Duodenal mucosa (tissue), 2 donors: Measurements from ENCODE around the gene EXPH5.
"Not testable (repeated sequence)": the region's sequence is repeated elsewhere in the genome, so short reads cannot be mapped to it uniquely, and the experiment has no call there.

Experiments
- H3K27ac ChIP-seq: one replicate; pipeline ENCODE4 v1.7.0; 2013; ENCODE audit warnings: low read depth, low read length
- H3K27me3 ChIP-seq, 2 donors: one replicate each; pipeline ENCODE4 v1.7.0; 2013; ENCODE audit warnings: low read length in 2 of 2, control low read depth in 1 of 2; ENCODE audit not compliant: insufficient read depth in 2 of 2, control insufficient read depth in 1 of 2
- H3K36me3 ChIP-seq, 2 donors: one replicate each; pipeline ENCODE4 v1.7.0; 2013; ENCODE audit warnings: low read length in 2 of 2, control low read depth in 1 of 2; ENCODE audit not compliant: insufficient read depth in 2 of 2, control insufficient read depth in 1 of 2
- H3K4me1 ChIP-seq, 2 donors: one replicate each; pipeline ENCODE4 v1.7.0; 2013; ENCODE audit warnings: low read length in 2 of 2, control low read depth in 1 of 2; ENCODE audit not compliant: insufficient read depth in 2 of 2, control insufficient read depth in 1 of 2
- H3K4me3 ChIP-seq, 2 donors: one replicate each; pipeline ENCODE4 v1.7.0; 2013; ENCODE audit warnings: low read length in 2 of 2, low read depth in 1 of 2
- H3K9ac ChIP-seq, 2 donors: one replicate each; pipeline ENCODE4 v1.7.0; 2013; ENCODE audit warnings: low read length in 2 of 2, low read depth in 1 of 2
- H3K9me3 ChIP-seq, 2 donors: one replicate each; pipeline ENCODE4 v1.7.0; 2013; ENCODE audit warnings: low read length in 2 of 2, control low read depth in 1 of 2; ENCODE audit not compliant: control insufficient read depth in 1 of 2

The EXPH5 gene

DNA sequence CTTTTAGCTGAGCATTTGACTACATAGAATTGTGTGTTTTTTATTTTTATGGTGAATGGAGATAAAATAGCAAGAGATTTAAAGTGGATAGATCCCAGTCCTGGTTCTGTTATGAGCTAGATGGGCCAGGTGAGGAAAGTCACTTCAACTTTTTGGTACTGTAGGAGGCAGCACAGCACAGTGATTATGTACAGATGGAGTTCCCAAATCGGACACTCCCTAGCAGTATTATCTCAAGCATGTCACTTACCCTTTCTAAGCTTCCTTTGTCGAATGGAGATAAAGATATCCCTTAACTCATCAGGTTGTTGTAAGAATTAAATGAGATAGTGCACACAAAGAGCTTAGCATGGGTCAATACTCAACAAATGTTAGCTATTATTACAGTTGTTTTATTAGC, 5.3 kb downstream of the EXPH5 start:
- Histone ChIP-seq H3K9ac (no peak overlapping the region), H3K36me3 (no peaks in the 10 kb centered on the region), H3K27ac (no peak overlapping the region), H3K4me1 (peaks cover 8 to 11% of the 10 kb centered on the region in 2 donors), H3K4me3 (no peak overlapping the region), H3K27me3 (no peaks in the 10 kb centered on the region), H3K9me3 (no peaks in the 10 kb centered on the region)

DNA sequence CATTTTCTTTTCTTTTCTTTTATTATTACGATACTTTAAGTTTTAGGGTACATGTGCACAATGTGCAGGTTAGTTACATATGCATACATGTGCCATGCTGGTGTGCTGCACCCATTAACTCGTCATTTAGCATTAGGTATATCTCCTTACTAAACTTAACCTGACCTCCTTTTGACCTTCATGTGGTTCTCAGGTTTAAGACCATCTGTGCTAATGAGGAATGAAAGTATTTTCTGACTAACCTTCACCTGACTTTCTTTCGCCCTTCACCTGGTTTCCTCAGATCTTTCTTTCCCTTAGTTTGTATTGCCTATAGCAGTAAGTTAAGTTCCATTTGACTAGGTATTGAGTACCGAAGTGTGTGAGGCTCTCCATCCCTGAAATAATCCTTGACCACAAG, 6.5 kb downstream of the EXPH5 start:
- Histone ChIP-seq H3K27ac (no peak overlapping the region), H3K4me1 (peaks cover 2 to 4% of the 10 kb centered on the region in 2 donors), H3K9me3 (no peaks in the 10 kb centered on the region), H3K36me3 (no peaks in the 10 kb centered on the region), H3K9ac (no peak overlapping the region), H3K4me3 (no peak overlapping the region), H3K27me3 (no peaks in the 10 kb centered on the region)

DNA sequence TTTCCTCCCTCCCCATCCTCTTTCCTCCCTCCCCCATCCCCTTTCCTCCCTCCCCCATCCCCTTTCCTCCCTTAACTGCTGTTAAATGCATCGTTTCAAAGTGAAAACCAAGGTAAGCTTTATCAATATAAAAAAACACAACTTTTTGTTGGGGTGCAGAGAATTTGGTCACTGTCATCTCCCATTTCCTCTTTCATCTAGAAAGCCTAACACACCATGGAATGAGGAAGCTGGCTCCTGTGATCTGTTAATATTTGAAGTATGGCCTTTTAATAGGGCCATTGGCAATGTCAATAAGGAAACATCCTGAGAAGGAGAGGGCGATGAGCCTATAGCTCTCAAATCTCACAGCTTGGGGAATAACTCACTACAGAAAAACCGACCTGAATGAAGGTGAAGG, 7.0 kb downstream of the EXPH5 start:
- Histone ChIP-seq H3K9ac (no peak overlapping the region), H3K36me3 (no peaks in the 10 kb centered on the region), H3K9me3 (no peaks in the 10 kb centered on the region), H3K27ac (no peak overlapping the region), H3K27me3 (no peaks in the 10 kb centered on the region), H3K4me3 (no peak overlapping the region), H3K4me1 (no peaks in the 10 kb centered on the region)

DNA sequence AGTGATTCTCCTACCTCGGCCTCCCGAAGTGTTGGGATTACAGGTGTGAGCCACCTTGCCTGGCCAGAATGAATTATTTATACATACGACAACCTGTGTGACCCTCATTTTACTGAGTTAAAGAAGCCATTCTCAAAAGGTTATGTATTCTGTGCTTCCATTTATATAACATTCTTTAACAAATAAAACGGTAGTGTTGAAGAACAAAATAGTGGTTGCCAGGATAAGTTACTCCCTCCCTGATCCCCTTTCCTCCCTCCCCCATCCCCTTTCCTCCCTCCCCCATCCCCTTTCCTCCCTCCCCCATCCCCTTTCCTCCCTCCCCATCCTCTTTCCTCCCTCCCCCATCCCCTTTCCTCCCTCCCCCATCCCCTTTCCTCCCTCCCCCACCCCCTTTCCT, 7.4 kb downstream of the EXPH5 start:
- not testable (repeated sequence) for H3K4me1 ChIP-seq

DNA sequence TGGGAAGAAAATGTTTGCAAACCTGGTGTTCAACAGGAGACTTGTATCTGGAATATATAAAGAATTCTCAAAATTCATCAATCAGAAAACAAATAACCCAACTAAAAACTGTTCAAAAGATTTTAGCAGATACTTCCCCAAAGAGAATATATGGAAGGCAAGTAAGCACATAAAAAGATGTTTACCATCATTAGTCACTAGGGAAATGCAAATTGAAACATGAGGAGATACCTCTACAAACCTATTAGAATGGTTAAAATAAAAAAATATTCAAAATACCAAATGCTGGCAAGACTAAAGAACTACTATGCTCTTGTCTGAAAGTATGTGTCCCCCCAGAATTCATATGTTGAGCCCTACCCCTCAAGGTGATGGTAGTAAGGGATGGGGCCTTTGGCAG, 8.6 kb downstream of the EXPH5 start:
- Histone ChIP-seq H3K9me3 (no peaks in the 10 kb centered on the region), H3K4me1 (no peaks in the 10 kb centered on the region), H3K27me3 (no peaks in the 10 kb centered on the region), H3K27ac (no peak overlapping the region), H3K36me3 (no peaks in the 10 kb centered on the region), H3K9ac (no peak overlapping the region), H3K4me3 (no peak overlapping the region)

More for the DNA sequence above, 7.4 kb downstream of the EXPH5 start:
- not testable (repeated sequence) for H3K9me3 ChIP-seq, H3K36me3 ChIP-seq, H3K4me3 ChIP-seq, H3K27me3 ChIP-seq, H3K9ac ChIP-seq, H3K27ac ChIP-seq

DNA sequence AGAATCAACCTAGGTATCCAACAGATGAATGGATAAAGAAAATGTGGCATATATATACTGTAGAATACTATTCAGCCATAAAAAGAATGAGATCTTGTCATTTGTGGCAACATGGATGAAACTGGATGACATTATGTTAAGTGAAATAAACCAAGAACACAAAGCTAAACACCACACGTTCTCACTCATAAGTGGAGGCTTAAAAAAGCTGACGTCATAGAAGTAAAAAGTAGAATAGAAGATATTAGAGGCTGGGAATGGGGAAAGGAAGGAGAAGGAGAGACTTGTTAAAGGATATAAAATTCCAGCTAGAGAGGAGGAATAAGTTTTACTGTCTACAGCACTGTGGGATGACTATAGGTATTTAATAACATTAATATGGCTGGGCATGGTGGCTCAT, 12.9 kb downstream of the EXPH5 start:
- Histone ChIP-seq H3K4me3 (no peak overlapping the region), H3K36me3 (no peaks in the 10 kb centered on the region), H3K27me3 (no peaks in the 10 kb centered on the region), H3K9me3 (no peaks in the 10 kb centered on the region), H3K9ac (no peak overlapping the region), H3K4me1 (no peaks in the 10 kb centered on the region), H3K27ac (no peak overlapping the region)

DNA sequence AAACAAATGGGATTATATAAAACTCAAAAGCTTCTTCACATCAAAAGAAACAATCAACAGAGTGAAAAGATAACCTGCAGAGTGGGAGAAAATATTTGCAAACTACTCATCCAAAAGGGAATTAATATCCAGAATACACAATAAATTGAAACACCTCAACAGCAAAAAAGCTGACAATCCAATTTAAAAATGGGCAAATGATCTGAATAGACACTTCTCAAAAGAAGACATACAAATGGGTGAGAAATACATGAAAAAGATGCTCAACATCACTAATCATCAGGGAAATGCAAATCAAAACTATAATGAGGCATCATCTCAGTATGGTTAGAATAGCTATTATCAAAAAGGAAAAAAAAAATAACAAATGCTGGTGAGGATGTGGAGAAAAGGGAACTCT, 13.5 kb downstream of the EXPH5 start:
- Histone ChIP-seq H3K27me3 (no peaks in the 10 kb centered on the region), H3K9ac (no peak overlapping the region), H3K27ac (no peak overlapping the region), H3K36me3 (no peaks in the 10 kb centered on the region), H3K4me1 (no peaks in the 10 kb centered on the region), H3K9me3 (no peaks in the 10 kb centered on the region), H3K4me3 (no peak overlapping the region)

DNA sequence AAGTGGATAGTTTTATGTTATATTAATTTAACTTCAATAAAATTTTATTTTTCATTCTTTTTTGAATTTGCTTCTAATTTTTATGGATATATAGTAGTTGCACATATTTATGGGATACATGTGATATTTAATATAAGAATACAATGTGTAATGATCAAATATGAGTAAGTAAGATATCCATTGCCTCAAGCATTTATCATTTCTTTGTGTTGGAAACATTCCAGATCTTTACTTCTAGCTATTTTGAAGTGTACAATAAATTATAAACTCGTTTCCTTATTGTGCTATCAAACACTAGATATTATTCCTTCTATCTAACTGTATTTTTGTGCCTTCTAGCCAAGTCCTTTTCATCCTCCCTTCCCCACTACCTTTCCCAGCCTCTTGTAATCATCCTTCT, 17.0 kb downstream of the EXPH5 start:
- H3K27ac ChIP-seq: no peak overlapping the region
- H3K36me3 ChIP-seq: no peaks in the 10 kb centered on the region
- H3K9ac ChIP-seq: no peak overlapping the region
- no peaks in the 10 kb centered on the region for H3K9me3 ChIP-seq
- no peak overlapping the region for H3K4me3 ChIP-seq
- H3K4me1 ChIP-seq: no peaks in the 10 kb centered on the region
- no peaks in the 10 kb centered on the region for H3K27me3 ChIP-seq

DNA sequence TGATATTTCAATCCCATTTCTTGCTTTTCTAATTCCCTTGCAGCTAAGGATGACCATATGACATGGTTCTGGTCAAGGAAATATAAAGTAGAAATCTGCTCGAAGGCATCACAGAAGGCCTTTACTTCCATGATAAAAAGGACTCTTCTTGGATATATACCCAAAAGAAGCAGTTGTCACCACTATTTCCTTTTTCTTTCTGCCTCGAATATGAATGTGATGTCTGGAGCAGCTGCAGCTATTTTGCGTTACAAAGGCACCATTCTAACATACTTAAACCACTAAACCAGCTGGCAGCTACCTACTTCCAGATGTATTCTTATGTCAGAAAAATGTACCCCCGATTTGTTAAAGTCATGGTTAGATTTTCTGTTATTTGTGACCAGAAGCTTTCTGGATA, 18.9 kb downstream of the EXPH5 start:
- no peaks in the 10 kb centered on the region for H3K27me3 ChIP-seq
- no peaks in the 10 kb centered on the region for H3K9me3 ChIP-seq
- no peaks in the 10 kb centered on the region for H3K36me3 ChIP-seq
- H3K9ac ChIP-seq: no peak overlapping the region
- no peaks in the 10 kb centered on the region for H3K4me1 ChIP-seq
- H3K27ac ChIP-seq: no peak overlapping the region
- H3K4me3 ChIP-seq: no peak overlapping the region

DNA sequence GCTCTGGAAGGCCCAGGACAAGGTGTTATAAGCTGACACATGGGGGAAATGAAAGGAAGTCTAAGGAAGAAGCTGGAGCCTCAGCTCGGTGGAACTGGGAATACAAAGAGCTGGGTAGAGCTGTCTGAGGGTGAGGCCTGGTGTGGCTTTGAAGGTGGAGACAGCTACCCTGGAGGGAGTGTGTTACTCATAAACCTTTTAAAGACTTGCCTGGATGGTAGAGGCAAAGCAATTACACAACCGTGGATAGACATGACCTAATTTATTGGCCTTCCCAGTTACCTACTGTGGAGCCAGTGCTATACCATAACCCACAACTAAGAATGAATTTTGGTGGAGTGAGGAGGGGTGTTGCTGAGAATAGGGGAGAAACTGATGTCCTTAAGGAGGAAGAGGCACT, 22.6 kb downstream of the EXPH5 start:
- H3K4me1 ChIP-seq: no peaks in the 10 kb centered on the region
- H3K36me3 ChIP-seq: no peaks in the 10 kb centered on the region
- no peaks in the 10 kb centered on the region for H3K9me3 ChIP-seq
- no peak overlapping the region for H3K27ac ChIP-seq
- H3K27me3 ChIP-seq: no peaks in the 10 kb centered on the region
- no peak overlapping the region for H3K4me3 ChIP-seq
- H3K9ac ChIP-seq: no peak overlapping the region

DNA sequence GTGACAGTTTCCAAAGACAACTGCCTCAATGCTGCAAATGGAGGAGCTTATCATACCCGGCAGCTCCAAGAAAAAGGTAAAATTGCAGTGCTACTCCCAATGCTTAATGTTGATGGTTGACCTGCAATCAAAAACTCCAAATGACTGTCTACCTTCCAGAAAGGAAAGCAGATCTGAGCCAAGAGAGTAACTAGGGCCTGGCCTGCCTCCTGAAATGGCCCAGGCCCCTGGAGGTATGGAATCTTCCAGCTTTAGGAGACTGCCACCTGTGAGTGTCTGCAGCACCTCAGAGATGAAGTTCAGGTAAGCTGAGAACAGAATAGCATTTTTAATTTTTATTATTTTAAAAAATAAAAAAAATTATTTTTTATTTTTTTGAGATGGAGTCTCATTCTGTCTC, 23.7 kb downstream of the EXPH5 start:
- no peaks in the 10 kb centered on the region for H3K9me3 ChIP-seq
- H3K27me3 ChIP-seq: no peaks in the 10 kb centered on the region
- H3K4me1 ChIP-seq: peaks cover 0 to 4% of the 10 kb centered on the region in 2 donors
- H3K4me3 ChIP-seq: no peak overlapping the region
- H3K36me3 ChIP-seq: no peaks in the 10 kb centered on the region
- no peak overlapping the region for H3K9ac ChIP-seq
- no peak overlapping the region for H3K27ac ChIP-seq
